ENCODE data around the gene H2BW1. TPM values are rescaled to one million over a fixed set of nuclear protein-coding genes. Genes with fewer than 3 reads are reported as not detected.

Gene H2BW1
- total and polyA plus RNA-seq, 2 of the 13 experiments (the other 11 are each of a cell fraction or from before 2014, with no cell fraction given) = not detected

- Histone ChIP-seq H3K4me2 (ENCODE audit: low read depth, low read length) (no peak overlapping the region), H3K79me2 (ENCODE audit: insufficient read depth, low read length) (no peaks in the 10 kb centered on the region), H3K4me3 (replicated peaks in 1 of 3; ENCODE audit: insufficient read depth in 1 of 3, low read depth in 2 of 3, low read length in 3 of 3) (no peak overlapping the region), H3K9ac (ENCODE audit: insufficient read depth, low read depth, low read length) (no peak overlapping the region), H3K4me1 (ENCODE audit: insufficient read depth, low read length) (no peaks in the 10 kb centered on the region), H2AFZ (ENCODE audit: low read length) (no peak overlapping the region), H3K27ac (ENCODE audit: extremely low read length, insufficient read depth, low read length) (no peak overlapping the region), H3K36me3 (replicated peaks in 1 of 2; ENCODE audit: control insufficient read depth in 1 of 2, insufficient read depth in 2 of 2, low read length in 2 of 2) (no peaks in the 10 kb centered on the region), H3K27me3 (ENCODE audit: control insufficient read depth in 1 of 2, insufficient read depth in 2 of 2, low read length in 2 of 2) (no peaks in the 10 kb centered on the region), H3K9me3 (ENCODE audit: low read length) (no peaks in the 10 kb centered on the region), H4K20me1 (ENCODE audit: insufficient read depth, low read length) (no peaks in the 10 kb centered on the region)
- no peak for FAIRE-seq
- WGBS (ENCODE audit: low lambda C conversion rate) = 5% methylated on average over 5 of the region's 5 CpGs
- intact Hi-C loops (cut with micrococcal nuclease; ENCODE audit: unreplicated experiment) (no loop called here), in situ Hi-C loops (cut with HindIII; ENCODE audit: extremely low pct_ligation_motif_present, low pct_unique_long_range_greater_than_20kb) (no loop called here)
- DNase-seq (ENCODE audit: low spot score) = no peak
- ChIA-PET POLR2A (no interaction called here), CTCF (ENCODE audit: low intra/inter-chr PET ratio, low total read pairs) (no interaction called here)
- ATAC-seq = no peak
- no TSS peak for BruUV-seq (replicated peaks)
- TF ChIP-seq HMG20B (CRISPR knock-in tag; conservative IDR thresholded peaks at IDR 0.05) (no peak), MIXL1 (CRISPR knock-in tag; IDR thresholded peaks at IDR 0.05) (no peak), BRF2 (CRISPR knock-in tag; IDR thresholded peaks at IDR 0.05) (no peak), SRF (IDR thresholded peaks at IDR 0.05; ENCODE audit: low read depth, low read length) (no peak), ZNF138 (CRISPR knock-in tag; IDR thresholded peaks at IDR 0.05; ENCODE audit: low read depth) (no peak), AGO1 (IDR thresholded peaks at IDR 0.05; ENCODE audit: low read depth, low read length, poor library complexity, severe bottlenecking) (no peak), ZNF616 (CRISPR knock-in tag; IDR thresholded peaks at IDR 0.05; ENCODE audit: low read depth) (no peak), ZBTB21 (CRISPR knock-in tag; IDR thresholded peaks at IDR 0.05) (no peak), SP140L (CRISPR knock-in tag; IDR thresholded peaks at IDR 0.05; ENCODE audit: borderline replicate concordance) (no peak), REST (IDR thresholded peaks at IDR 0.05; ENCODE audit: borderline replicate concordance in 1 of 2, low read depth in 1 of 2, low read length in 2 of 2) (no peak), RFXAP (CRISPR knock-in tag; IDR thresholded peaks at IDR 0.05; ENCODE audit: borderline replicate concordance) (no peak), ATF5 (CRISPR knock-in tag; IDR thresholded peaks at IDR 0.05; ENCODE audit: low read depth) (no peak), ZBTB3 (CRISPR knock-in tag; IDR thresholded peaks at IDR 0.05; ENCODE audit: borderline replicate concordance, low read depth) (no peak), ZKSCAN5 (CRISPR knock-in tag; IDR thresholded peaks at IDR 0.05) (no peak), SRY (CRISPR knock-in tag; IDR thresholded peaks at IDR 0.05) (no peak), FOXA3 (CRISPR knock-in tag; IDR thresholded peaks at IDR 0.05) (no peak), JUND (CRISPR knock-in tag; IDR thresholded peaks at IDR 0.05) (no peak), ZNF816 (CRISPR knock-in tag; IDR thresholded peaks at IDR 0.05; ENCODE audit: borderline replicate concordance) (no peak)
Observed at GRCh38 chrX:103999234-103999633, 14.3 kb downstream of the H2BW1 start.
